IMR-90 (cell line): Measurements from ENCODE around the gene SLC4A5. TPM values are rescaled to one million over a fixed set of nuclear protein-coding genes. Genes with fewer than 3 reads are reported as not detected.

ENCODE experiments used
- ATAC-seq: fragments of 200-7000 bp; cut with Tn5 transposase; 2 replicates; pipeline ENCODE4 v1.9.1; 2020; ENCODE audit warnings: low read depth, mild to moderate bottlenecking, moderate library complexity
- BruUV-seq: library from RNA; stranded (reverse); fragments of 400-500 nt; replicated peaks from 2 replicates; lab custom pipeline; 2021; lab: Mats Ljungman, UMichigan
- CTCF ChIA-PET: fragments of 300-600 bp; formaldehyde crosslinking; extraction: SDS; loops from one replicate; lab custom pipeline; 2021; ENCODE audit warnings: antibody characterized with exemption; lab: Yijun Ruan, JAX
- POLR2A ChIA-PET: fragments of 300-600 bp; sonication (Branson Sonifier 250); formaldehyde crosslinking; loops from one replicate; lab custom pipeline; 2022; ENCODE audit warnings: antibody characterized with exemption; ENCODE audit not compliant: unreplicated experiment; lab: Charles Lee
- DNase-seq: peaks from one replicate; pipeline ENCODE4 v3.0.0; 2013
- H2AFZ ChIP-seq: replicated peaks from 2 replicates; pipeline ENCODE3; 2013; ENCODE audit warnings: low read length, mild to moderate bottlenecking; ENCODE audit not compliant: poor library complexity
- H2AK5ac ChIP-seq: 2 replicates; pipeline ENCODE4 v1.6.1; 2013; ENCODE audit warnings: low read depth, low read length, inconsistent platforms
- H2AK9ac ChIP-seq: replicated peaks from 2 replicates; pipeline ENCODE3; 2013; ENCODE audit warnings: mild to moderate bottlenecking, low read depth, low read length, moderate library complexity; ENCODE audit not compliant: poor library complexity
- H2BK120ac ChIP-seq: 2 replicates; pipeline ENCODE4 v1.6.1; 2013; ENCODE audit warnings: low read depth, low read length, inconsistent platforms
- H2BK15ac ChIP-seq: 3 replicates; pipeline ENCODE4 v1.6.1; 2013; ENCODE audit warnings: low read depth, low read length, inconsistent platforms
- H2BK20ac ChIP-seq: 2 replicates; pipeline ENCODE4 v1.6.1; 2013; ENCODE audit warnings: low read depth, mild to moderate bottlenecking, inconsistent platforms, low read length, moderate library complexity
- H2BK5ac ChIP-seq: 2 replicates; pipeline ENCODE4 v1.6.1; 2013; ENCODE audit warnings: mild to moderate bottlenecking, low read depth, low read length, inconsistent platforms; ENCODE audit not compliant: poor library complexity, severe bottlenecking
- H3K14ac ChIP-seq: replicated peaks from 2 replicates; pipeline ENCODE4 v1.6.1; 2013; ENCODE audit warnings: low read depth, low read length, inconsistent platforms
- H3K18ac ChIP-seq: 2 replicates; pipeline ENCODE4 v1.6.1; 2013; ENCODE audit warnings: low read depth, low read length, control low read depth
- H3K23ac ChIP-seq: 2 replicates; pipeline ENCODE4 v1.6.1; 2013; ENCODE audit warnings: low read depth, low read length, inconsistent platforms
- H3K27ac ChIP-seq: 2 replicates; pipeline ENCODE4 v1.5.1; 2013; ENCODE audit warnings: mild to moderate bottlenecking, control low read depth, low read length; ENCODE audit not compliant: insufficient read depth
- H3K27me3 ChIP-seq: 2 replicates; pipeline ENCODE4 v1.6.1; 2013; ENCODE audit warnings: low read length; ENCODE audit not compliant: control insufficient read depth, insufficient read depth
- H3K36me3 ChIP-seq: 2 replicates; pipeline ENCODE4 v1.6.1; 2013; ENCODE audit warnings: low read length, mixed read lengths; ENCODE audit not compliant: control insufficient read depth, insufficient read depth
- H3K4ac ChIP-seq: 2 replicates; pipeline ENCODE4 v1.6.1; 2013; ENCODE audit warnings: low read depth, low read length, inconsistent platforms
- H3K4me1 ChIP-seq: 2 replicates; pipeline ENCODE4 v1.6.1; 2013; ENCODE audit warnings: low read length, mixed read lengths; ENCODE audit not compliant: control insufficient read depth, insufficient read depth
- H3K4me2 ChIP-seq: 2 replicates; pipeline ENCODE4 v1.6.1; 2013; ENCODE audit warnings: low read depth, mild to moderate bottlenecking, control low read depth, low read length, moderate library complexity
- H3K4me3 ChIP-seq: 2 replicates; pipeline ENCODE4 v1.5.1; 2013; ENCODE audit warnings: low read depth, mild to moderate bottlenecking, control low read depth, low read length, moderate library complexity; ENCODE audit not compliant: insufficient read depth
- H3K56ac ChIP-seq: 2 replicates; pipeline ENCODE4 v1.6.1; 2013; ENCODE audit warnings: low read length, inconsistent platforms; ENCODE audit not compliant: insufficient read depth; ENCODE audit errors: extremely low read depth
- H3K79me1 ChIP-seq, 2 experiments: 2 replicates each; pipeline ENCODE4 v1.6.1; 2013; ENCODE audit warnings: low read length in 2 of 2, inconsistent platforms in 1 of 2, low read depth in 1 of 2
- H3K9ac ChIP-seq: 2 replicates; pipeline ENCODE4 v1.6.1; 2013; ENCODE audit warnings: low read depth, low read length, control low read depth
- H3K9me1 ChIP-seq: 2 replicates; pipeline ENCODE4 v1.6.1; 2013; ENCODE audit warnings: low read length, inconsistent platforms; ENCODE audit not compliant: insufficient read depth
- H3K9me3 ChIP-seq: 2 replicates; pipeline ENCODE4 v1.6.1; 2013; ENCODE audit warnings: low read length; ENCODE audit not compliant: control insufficient read depth, insufficient read depth
- H4K20me1 ChIP-seq: 2 replicates; pipeline ENCODE4 v1.6.1; 2013; ENCODE audit warnings: low read length, inconsistent platforms; ENCODE audit not compliant: insufficient read depth
- H4K5ac ChIP-seq: 2 replicates; pipeline ENCODE4 v1.6.1; 2013; ENCODE audit warnings: mild to moderate bottlenecking, low read depth, low read length, control low read depth
- H4K8ac ChIP-seq, 2 experiments: 2 replicates each; pipeline ENCODE4 v1.6.1; 2013; ENCODE audit warnings: low read depth in 2 of 2, low read length in 2 of 2, control low read depth in 1 of 2, inconsistent platforms in 1 of 2
- H4K91ac ChIP-seq: 2 replicates; pipeline ENCODE4 v1.6.1; 2013; ENCODE audit warnings: low read depth, low read length, inconsistent platforms; ENCODE audit not compliant: insufficient read depth
- CHD1 ChIP-seq: IDR thresholded peaks from 2 replicates; pipeline ENCODE4 v1.6.1; 2012; ENCODE audit warnings: low read depth, low read length, improper control_type of control experiment
- POLR2A ChIP-seq: IDR thresholded peaks from 2 replicates; pipeline ENCODE4 v1.6.1; 2012; ENCODE audit warnings: mild to moderate bottlenecking, low read depth, low read length
- RAD21 ChIP-seq: IDR thresholded peaks from 2 replicates; pipeline ENCODE4 v1.6.1; 2012; ENCODE audit warnings: low read length, improper control_type of control experiment
- WGBS, 2 experiments: methylation state at CpG; one replicate each; pipeline versions ENCODE4 v1.1.5 to v1.1.7; 2013; ENCODE audit warnings: missing lambda C conversion rate in 2 of 2; ENCODE audit not compliant: insufficient read length in 1 of 2; ENCODE audit errors: extremely low coverage in 2 of 2; 5-methylcytosine and 5-hydroxymethylcytosine counted together
- dilution Hi-C: fragments of 300-500 bp; cut with HindIII; formaldehyde crosslinking; loops from one replicate; pipeline ENCODE4 v1.14.3; 2018; ENCODE audit warnings: low sequenced_read_pairs; ENCODE audit not compliant: unreplicated experiment
- in situ Hi-C: fragments of 300-500 bp; cut with MboI; formaldehyde crosslinking; loops from 3 replicates; pipeline ENCODE4 v1.14.3; 2019; ENCODE audit warnings: low sequenced_read_pairs, inconsistent platforms, mixed read lengths
- intact Hi-C: fragments of 100-400 bp; cut with micrococcal nuclease; formaldehyde crosslinking; loops from 2 replicates; pipeline ENCODE4 v1.10.0; 2022
- polyA plus RNA-seq, 3 experiments: library from polyadenylated mRNA; depleted of rRNA; stranded (reverse); fragments of >200 nt; gene quantifications; 2 replicates each; pipeline ENCODE4 v1.2.3, GENCODE V29; 2012; ENCODE audit warnings: low replicate concordance in 1 of 3
- total RNA-seq: library from RNA; depleted of rRNA; stranded (reverse); fragments of >200 nt; gene quantifications from 2 replicates; pipeline ENCODE4 v1.2.3, GENCODE V29; 2012
- TF ChIP-seq, protein P1 (sequence below): conservative IDR thresholded peaks from 2 replicates; pipeline ENCODE4 v1.5.1; 2012; ENCODE audit warnings: mild to moderate bottlenecking, low read depth, low read length, improper control_type of control experiment

SLC4A5 gene
- total and polyA plus RNA-seq, 2 of the 4 experiments (the other 2 are of a cell fraction), result 0.18 to 0.22 TPM

DNA sequence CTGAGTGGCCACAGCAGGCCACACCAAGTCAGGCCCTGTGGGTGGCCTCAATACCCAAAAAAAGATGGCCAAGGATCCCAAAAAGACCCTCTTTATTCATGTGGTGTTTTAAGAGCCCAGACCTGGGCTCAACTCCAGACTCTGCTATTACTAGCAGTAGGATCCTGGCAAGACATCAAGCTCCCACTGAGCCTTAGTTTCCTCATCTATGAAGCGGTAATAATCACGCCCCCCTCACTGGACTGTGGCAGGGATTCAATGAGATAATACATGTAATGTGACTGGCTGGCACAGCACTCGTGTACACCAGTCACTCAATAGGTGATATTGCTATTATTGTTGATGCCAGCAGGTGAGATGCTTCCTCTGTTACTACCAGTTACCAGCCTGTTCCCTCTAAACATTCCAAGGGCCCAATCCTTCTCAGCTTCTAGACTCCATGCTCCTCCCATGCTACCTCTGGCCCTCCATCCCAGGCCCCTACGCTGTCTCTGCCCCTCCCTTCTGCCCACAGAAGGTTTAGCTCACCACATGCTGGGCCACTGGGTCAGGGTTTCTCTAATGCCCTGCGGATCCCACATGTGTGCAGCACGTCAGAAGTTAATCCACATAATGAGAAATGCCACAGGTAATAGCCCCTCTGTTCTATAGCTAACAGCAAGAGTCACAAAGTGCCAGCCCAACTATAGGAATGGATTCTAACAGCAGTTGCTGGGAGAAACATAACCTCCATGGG lies 51.2 kb downstream of the SLC4A5 start:
- H4K5ac ChIP-seq, result no peak overlapping the region
- H2AK5ac ChIP-seq, result no peak overlapping the region
- dilution Hi-C loops, result no loop called here
- POLR2A ChIA-PET, result no interaction called here
- H3K14ac ChIP-seq, result no peak overlapping the region
- no peaks in the 10 kb centered on the region for H3K36me3 ChIP-seq
- no peaks in the 10 kb centered on the region for H3K79me1 ChIP-seq
- in situ Hi-C loops, result no loop called here
- H2BK20ac ChIP-seq, result no peak overlapping the region
- H3K4me2 ChIP-seq, result no peak overlapping the region
- peaks cover 22% of the 10 kb centered on the region for H3K27me3 ChIP-seq
- H3K9me3 ChIP-seq, result no peaks in the 10 kb centered on the region
- DNase-seq (no peak), ATAC-seq (no peak)
- no peak overlapping the region for H2AK9ac ChIP-seq
- no peak overlapping the region for H3K23ac ChIP-seq
- H3K9me1 ChIP-seq, result no peaks in the 10 kb centered on the region
- H3K4me3 ChIP-seq, result no peak overlapping the region
- intact Hi-C loops, result no loop called here
- no peak overlapping the region for H3K18ac ChIP-seq
- BruUV-seq, result no TSS peak
- no peak overlapping the region for H3K9ac ChIP-seq
- no peak overlapping the region for H3K56ac ChIP-seq
- H2BK15ac ChIP-seq, result no peak overlapping the region
- H4K8ac ChIP-seq, result no peak overlapping the region
- H2AFZ ChIP-seq, result no peak overlapping the region
- WGBS, 2 experiments, result no CpG with 5 or more reads among the region's 6 CpGs
- no peak overlapping the region for H3K4ac ChIP-seq
- no peak overlapping the region for H3K27ac ChIP-seq
- no peak overlapping the region for H2BK120ac ChIP-seq
- TF ChIP-seq, protein P1, sequence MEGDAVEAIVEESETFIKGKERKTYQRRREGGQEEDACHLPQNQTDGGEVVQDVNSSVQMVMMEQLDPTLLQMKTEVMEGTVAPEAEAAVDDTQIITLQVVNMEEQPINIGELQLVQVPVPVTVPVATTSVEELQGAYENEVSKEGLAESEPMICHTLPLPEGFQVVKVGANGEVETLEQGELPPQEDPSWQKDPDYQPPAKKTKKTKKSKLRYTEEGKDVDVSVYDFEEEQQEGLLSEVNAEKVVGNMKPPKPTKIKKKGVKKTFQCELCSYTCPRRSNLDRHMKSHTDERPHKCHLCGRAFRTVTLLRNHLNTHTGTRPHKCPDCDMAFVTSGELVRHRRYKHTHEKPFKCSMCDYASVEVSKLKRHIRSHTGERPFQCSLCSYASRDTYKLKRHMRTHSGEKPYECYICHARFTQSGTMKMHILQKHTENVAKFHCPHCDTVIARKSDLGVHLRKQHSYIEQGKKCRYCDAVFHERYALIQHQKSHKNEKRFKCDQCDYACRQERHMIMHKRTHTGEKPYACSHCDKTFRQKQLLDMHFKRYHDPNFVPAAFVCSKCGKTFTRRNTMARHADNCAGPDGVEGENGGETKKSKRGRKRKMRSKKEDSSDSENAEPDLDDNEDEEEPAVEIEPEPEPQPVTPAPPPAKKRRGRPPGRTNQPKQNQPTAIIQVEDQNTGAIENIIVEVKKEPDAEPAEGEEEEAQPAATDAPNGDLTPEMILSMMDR, result no peak
- TF ChIP-seq CHD1 (no peak), POLR2A (no peak), RAD21 (no peak)
- no peak overlapping the region for H4K91ac ChIP-seq
- no peaks in the 10 kb centered on the region for H3K4me1 ChIP-seq
- H2BK5ac ChIP-seq, result no peak overlapping the region
- CTCF ChIA-PET, result no interaction called here
- no peaks in the 10 kb centered on the region for H4K20me1 ChIP-seq
